ENCODE results near the gene FRS3. TPM values are rescaled to one million over a fixed set of nuclear protein-coding genes. Genes with fewer than 3 reads are reported as not detected.

FRS3 gene
- total and polyA plus RNA-seq, 9 donors, result 1.00 to 8.4 (median 6.2) TPM

DNA sequence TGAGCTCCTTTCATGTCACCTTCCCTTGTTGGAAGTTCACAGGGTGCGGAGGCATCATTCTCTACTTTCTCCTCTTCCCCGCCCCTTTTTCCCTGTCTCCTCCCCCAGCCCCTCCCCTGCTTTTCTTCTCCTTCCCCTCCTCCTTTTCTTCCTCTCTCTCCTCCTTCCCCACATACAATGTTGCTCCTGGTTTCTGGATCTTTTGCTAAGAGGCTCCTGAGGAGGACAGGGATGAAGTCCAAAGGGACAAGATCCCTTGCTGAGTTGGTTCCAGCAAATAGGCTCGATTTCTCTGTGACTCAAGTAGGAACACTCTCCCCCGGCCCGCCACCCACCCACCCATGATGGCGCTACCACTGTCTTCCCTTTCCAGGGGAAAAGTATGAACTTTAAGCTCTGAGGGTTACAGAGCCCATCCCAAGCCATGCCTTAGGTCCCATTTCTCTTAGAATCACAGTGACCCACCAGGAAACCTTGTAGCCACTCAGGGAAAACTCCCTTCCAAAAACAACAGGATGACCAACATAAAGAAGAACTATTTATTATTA lies 43.4 kb downstream of the FRS3 start:
- DNase-seq, result no peak
- H3K27ac ChIP-seq, result no peak overlapping the region
- WGBS, 3 donors, result 66 to 69% (median 68%) methylated on average over 6 of the region's 6 CpGs
- no peak overlapping the region for H3K4me3 ChIP-seq
- H3K9me3 ChIP-seq, result no peaks in the 10 kb centered on the region
- no peaks in the 10 kb centered on the region for H3K27me3 ChIP-seq
- intact Hi-C loops (cut with DNase I), result no loop called here
- H3K4me1 ChIP-seq (ENCODE audit: insufficient read depth), result peaks cover 3% of the 10 kb centered on the region
- no peaks in the 10 kb centered on the region for H3K36me3 ChIP-seq
- TF ChIP-seq POLR2A (IDR thresholded peaks at IDR 0.05), result no peak
- TF ChIP-seq, protein P1, sequence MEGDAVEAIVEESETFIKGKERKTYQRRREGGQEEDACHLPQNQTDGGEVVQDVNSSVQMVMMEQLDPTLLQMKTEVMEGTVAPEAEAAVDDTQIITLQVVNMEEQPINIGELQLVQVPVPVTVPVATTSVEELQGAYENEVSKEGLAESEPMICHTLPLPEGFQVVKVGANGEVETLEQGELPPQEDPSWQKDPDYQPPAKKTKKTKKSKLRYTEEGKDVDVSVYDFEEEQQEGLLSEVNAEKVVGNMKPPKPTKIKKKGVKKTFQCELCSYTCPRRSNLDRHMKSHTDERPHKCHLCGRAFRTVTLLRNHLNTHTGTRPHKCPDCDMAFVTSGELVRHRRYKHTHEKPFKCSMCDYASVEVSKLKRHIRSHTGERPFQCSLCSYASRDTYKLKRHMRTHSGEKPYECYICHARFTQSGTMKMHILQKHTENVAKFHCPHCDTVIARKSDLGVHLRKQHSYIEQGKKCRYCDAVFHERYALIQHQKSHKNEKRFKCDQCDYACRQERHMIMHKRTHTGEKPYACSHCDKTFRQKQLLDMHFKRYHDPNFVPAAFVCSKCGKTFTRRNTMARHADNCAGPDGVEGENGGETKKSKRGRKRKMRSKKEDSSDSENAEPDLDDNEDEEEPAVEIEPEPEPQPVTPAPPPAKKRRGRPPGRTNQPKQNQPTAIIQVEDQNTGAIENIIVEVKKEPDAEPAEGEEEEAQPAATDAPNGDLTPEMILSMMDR (IDR thresholded peaks at IDR 0.05), result no peak
- TF ChIP-seq EP300 (IDR thresholded peaks at IDR 0.05), result no peak

DNA sequence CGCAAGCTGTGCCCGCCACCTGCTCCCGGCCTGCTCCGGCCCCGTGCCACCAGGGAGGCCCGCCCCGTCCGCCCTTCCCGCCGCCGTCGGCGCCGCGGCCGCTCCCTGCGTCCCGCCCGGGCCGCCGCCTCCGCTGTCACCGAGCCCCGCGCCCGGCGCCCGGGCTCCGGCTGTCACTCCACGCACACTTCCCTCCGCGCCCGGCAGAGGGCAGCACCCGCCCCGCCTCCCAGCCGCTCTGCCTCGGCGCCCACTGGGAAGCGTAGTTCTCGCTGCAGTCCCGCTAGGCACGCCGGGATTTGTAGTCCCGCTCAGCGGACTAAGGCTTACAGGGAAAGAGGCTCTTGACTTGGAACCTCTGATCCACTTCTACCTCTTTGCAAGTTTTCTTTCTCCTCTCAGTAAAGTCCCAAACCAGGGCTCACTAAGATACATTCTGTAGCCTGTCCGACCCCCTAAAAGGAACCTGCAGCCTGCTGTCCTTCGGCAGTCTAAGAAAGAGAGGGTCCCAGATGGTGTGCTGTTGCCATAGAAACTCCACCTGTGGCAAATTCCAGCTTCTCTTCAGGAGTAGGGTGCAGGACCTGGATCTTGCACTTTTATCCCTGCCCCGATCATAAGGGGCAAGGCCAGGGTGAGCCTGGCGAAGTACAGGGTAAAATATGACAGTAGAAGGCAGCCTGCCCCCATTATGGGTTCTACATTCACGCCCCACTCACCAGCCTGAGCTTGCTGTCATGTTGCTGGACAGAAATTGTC lies 44.1 kb downstream of the FRS3 start, which contains the start of gene TFEB:
Gene TFEB (minus strand): TSS at position 182 of the 759 bp plus-strand sequence. CDS start 44,395 bp downstream, outside the sequence.
- DNase-seq, result peak; percentile 91 to 96 (median 95)
- 7 to 11% (median 7%) methylated on average over 30 to 50 of the region's 50 CpGs for WGBS, 3 donors
- H3K36me3 ChIP-seq, result no peaks in the 10 kb centered on the region
- H3K27me3 ChIP-seq, result no peaks in the 10 kb centered on the region
- H3K4me1 ChIP-seq (ENCODE audit: insufficient read depth), result peaks cover 3% of the 10 kb centered on the region
- intact Hi-C loops (cut with DNase I), result no loop called here
- H3K27ac ChIP-seq, result peak within 1 kb of the TSS; percentile 86 to 88
- TF ChIP-seq POLR2A (IDR thresholded peaks at IDR 0.05) (peak; percentile 38), EP300 (IDR thresholded peaks at IDR 0.05) (no peak)
- TF ChIP-seq, protein P1 (IDR thresholded peaks at IDR 0.05), result peak; percentile 96 to 99 (median 97)
- no peaks in the 10 kb centered on the region for H3K9me3 ChIP-seq
- H3K4me3 ChIP-seq, result peak within 1 kb of the TSS; percentile 63

DNA sequence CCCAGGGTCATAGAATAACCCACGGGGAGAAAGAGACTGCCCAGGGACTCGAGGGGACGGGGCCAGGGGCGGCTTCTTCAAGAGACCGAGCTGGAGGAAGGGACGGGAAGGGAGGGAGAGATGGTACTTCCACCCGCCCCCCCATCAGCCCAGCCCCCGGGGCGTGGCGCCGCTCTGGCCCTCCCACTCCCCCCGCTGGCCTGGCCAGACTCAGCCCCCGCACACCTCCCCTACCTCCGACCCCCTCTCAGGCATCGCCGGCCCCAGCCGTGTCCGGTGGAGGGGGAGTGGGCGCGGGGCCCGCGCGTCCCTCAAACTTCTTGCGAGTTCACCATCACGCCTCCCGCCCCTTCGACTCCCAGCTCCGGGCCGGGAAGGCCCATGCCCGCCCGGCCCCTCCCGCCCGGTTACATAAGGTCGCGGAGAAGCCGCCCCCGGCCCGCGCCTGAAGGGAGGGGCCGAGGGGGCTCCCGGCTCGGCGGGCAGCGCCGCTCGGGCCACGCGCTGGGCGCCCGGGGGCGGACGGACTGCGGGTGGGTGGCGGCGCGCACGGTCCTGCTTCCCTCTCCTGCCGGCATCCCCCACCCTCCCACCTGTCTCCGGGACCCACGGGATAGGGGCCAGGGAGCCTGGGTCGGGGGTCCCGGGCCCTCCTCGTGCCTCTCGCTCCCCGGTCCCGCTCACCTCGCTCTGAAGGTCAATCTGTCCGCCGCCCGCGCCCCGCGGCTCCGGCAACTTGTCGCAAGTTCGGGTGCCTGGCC lies 44.9 kb downstream of the FRS3 start:
- peak overlapping the region; percentile 63 for H3K4me3 ChIP-seq
- H3K36me3 ChIP-seq, result no peaks in the 10 kb centered on the region
- 0 to 2% (median 1%) methylated on average over 14 to 76 of the region's 76 CpGs for WGBS, 3 donors
- TF ChIP-seq POLR2A (IDR thresholded peaks at IDR 0.05) (no peak), EP300 (IDR thresholded peaks at IDR 0.05) (no peak)
- TF ChIP-seq, protein P1 (IDR thresholded peaks at IDR 0.05), result no peak
- DNase-seq, result peak; percentile 71 to 82 (median 80)
- no peaks in the 10 kb centered on the region for H3K27me3 ChIP-seq
- intact Hi-C loops (cut with DNase I), result no loop called here
- H3K9me3 ChIP-seq, result no peaks in the 10 kb centered on the region
- peak overlapping the region; percentile 86 to 88 for H3K27ac ChIP-seq
- H3K4me1 ChIP-seq (ENCODE audit: insufficient read depth), result peaks cover 3% of the 10 kb centered on the region
